GM18907 (cell line): ENCODE measurements around the gene RPL26.

Experiments used
- ATAC-seq: cut with Tn5 transposase; IDR thresholded peaks from one replicate; pipeline ENCODE4 v1.9.1; 2021; ENCODE audit warnings: mild to moderate bottlenecking, moderate library complexity; ENCODE audit not compliant: unreplicated experiment

RPL26 gene

GRCh38 chr17:8383143-8383822, at the start of gene RPL26:
Gene RPL26 (minus strand): TSS chr17:8383193. CDS start chr17:8382310, 883 bp downstream.
- ATAC-seq: peak; percentile 90

GRCh38 chr17:8430966-8431365, 48.0 kb upstream of the RPL26 start:
- no peak for ATAC-seq

DNA sequence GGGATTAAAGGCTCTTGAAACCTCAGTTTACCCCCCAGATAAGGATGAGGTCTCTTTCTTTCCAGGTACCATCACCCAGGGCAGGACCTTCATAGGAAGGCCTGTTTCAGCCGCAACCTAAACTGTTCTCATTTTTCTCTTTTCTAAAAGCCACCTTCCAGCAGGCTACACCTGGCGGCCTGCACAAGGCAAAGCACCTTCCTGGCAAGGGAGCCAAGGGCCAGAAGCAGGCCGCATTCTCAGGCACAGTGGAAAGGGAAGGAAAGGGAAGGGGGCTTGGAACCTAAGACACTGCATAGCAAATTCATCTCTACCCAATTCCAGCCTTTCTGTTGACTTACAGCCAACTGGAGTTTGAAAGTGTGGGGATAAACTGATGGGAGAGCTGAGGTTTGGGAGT, 43.8 kb upstream of the RPL26 start:
- ATAC-seq: no peak

- ATAC-seq: no peak
These were observed 43.2 kb upstream of the RPL26 start for GRCh38 chr17:8426094-8426720.

DNA sequence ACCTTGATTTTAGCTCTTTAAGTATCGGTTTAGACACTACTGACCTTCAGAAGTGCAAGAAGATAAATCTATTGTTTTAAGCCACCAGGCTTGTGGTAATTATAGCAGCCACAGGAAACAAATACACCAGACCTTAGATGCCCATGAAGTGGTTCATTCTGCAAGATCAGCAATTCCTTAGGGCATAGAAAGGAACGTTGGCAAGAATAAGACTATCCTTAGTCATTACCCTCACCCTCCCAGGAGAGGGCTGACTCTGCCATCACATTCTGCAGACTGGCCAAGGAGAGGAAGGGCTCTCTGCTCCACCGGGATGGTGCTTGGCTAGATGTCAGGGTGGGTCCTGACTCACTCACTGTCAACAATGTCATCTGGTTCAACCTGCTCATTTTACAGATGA, 38.6 kb upstream of the RPL26 start:
- no peak for ATAC-seq

- ATAC-seq: no peak
These were observed 37.3 kb upstream of the RPL26 start for GRCh38 chr17:8420041-8420934.

DNA sequence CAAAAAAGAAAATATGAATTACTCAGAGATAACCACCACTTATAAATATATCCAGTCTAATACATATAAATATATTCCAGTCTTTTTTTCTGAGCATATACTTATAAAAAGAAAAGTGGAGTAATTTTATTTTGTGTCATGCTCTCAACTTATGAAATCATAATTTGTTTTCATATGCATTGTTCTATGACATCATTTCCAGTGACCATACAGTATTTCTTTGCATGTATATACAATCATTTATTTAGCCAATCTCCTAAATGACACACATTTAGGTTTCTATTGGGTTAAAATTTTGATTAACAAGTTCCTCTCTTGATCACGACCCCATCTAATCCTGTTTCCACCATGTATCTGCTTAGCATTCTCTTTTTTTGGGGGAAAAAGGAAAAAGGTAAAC, 36.3 kb upstream of the RPL26 start:
- ATAC-seq: no peak

DNA sequence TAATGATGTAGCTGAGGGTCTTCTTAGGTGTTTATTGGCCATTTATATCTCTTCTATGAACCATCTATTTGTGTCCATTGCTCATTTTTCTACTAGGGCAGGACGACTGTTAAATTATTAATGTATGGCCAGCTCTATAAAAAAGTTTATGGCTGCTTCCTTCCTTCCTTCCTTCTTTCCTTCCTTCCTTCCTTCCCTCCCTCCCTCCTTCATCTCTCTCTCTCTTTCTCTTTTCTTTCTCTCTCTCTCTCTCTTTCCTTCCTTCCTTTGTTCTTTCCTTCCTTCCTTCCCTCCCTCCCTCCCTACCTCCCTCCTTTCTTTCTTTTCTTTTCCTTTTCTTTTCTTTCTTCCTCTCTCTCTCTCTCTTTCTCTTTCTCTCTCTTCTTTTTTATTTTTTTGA, 35.5 kb upstream of the RPL26 start:
- ATAC-seq: no peak

DNA sequence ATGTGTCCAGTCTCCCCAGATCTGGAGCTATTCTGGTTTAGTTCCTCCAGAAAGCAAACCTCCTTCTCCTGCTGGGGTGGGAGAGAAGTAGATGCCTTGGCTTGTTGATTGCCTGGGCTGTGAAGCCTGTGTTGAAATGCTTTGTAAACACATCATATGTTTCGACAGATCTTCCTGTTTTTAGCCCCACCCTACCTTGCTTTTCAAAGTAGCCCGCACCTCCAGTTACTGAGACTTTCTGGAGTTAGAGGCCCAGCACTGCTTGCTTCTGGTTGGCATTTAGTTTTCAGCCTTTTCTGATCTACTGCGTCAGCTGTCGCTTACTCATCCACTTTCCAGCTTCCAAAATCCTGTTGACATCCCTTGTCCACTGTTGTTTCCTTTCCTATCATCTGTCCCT, 34.8 kb upstream of the RPL26 start:
- ATAC-seq: no peak

- ATAC-seq: no peak
These were observed 30.9 kb upstream of the RPL26 start for GRCh38 chr17:8413938-8414337.

DNA sequence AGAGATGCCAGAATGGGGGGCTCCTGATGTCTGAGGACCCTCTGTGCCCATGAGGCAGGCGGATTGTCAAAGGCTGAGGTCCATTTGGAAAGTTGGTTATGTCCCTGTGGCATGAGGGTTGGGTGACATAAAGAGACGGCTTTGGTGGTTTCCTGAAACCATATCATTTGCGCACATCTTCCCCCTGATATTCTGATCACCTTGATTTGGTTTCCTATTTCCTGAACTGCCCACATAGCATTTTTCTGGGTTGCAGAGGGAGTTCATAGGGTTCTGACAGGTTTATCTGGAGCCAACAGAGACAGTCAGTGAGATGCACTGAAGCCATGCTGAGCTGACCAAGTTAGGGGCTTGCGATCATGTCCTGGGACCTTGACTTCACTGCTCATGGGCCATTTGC, 30.3 kb upstream of the RPL26 start:
- no peak for ATAC-seq

- no peak for ATAC-seq
These were observed 29.1 kb upstream of the RPL26 start for GRCh38 chr17:8412089-8412488.

GRCh38 chr17:8410883-8411238, 27.9 kb upstream of the RPL26 start:
- no peak for ATAC-seq

DNA sequence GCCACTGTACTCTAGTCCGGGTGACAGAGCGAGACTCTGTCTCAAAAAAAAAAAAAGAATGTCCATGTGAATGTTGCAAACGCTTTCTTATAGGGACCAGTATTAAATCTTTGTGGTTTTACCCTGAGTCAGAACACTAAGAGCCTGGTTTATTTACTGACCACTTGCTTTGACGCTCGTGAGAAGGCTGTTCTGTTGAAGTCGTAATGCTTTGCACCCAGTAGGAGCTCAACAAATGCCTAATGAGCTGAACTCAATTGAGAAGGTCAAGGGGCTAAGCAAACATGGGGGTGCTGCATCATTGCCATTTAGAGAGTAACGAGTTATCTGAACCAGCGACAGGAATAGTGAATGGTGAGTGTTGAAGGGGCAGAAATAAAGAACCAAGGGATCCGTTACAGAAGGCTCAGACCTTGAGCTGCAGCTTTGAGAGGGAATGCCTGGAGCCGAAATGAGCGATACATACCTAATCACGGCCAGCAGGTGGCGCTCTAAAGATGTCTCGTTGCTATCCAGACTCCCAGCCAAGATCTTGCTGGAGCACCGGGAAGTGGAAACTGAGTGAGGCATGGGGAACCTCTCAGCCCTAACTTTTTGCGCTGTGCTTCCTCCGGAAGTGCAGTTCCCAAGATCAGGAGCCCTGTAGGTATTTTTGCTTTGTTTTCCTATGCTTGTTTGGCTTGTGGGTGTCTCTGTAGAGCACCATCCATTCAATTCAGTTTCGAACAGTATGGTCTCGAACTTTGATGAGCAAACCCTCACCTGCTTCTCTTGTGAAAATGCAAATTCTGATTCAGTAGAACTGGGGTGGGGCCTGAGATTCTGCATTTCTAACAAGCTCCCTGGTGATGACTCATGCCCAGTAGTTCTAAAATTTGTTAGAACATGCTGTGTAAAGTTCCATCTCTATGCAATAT, 27.2 kb upstream of the RPL26 start:
- no peak for ATAC-seq

- no peak for ATAC-seq
These were observed 25.4 kb upstream of the RPL26 start for GRCh38 chr17:8408371-8408770.

DNA sequence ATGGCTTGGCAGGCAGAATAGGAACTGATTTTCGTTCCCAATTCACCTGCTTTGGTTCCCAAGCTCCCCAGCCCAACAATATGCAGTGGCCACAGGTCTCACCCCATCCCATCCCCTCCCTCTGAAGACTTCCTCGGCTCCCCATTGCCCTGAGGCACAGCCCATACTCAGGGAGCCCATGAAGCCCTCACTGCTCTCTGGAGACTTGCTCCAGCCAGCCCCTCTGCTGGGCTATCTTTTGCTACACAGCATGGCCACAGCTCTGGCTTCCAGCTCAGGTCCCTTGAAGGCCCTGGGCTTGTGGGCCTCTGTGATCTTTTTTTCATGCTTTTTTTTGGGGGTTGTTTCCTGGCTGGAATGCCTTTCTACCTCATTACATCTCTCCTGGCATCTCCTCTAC, 23.2 kb upstream of the RPL26 start:
- no peak for ATAC-seq

GRCh38 chr17:8405499-8406016, 22.6 kb upstream of the RPL26 start:
- ATAC-seq: no peak

DNA sequence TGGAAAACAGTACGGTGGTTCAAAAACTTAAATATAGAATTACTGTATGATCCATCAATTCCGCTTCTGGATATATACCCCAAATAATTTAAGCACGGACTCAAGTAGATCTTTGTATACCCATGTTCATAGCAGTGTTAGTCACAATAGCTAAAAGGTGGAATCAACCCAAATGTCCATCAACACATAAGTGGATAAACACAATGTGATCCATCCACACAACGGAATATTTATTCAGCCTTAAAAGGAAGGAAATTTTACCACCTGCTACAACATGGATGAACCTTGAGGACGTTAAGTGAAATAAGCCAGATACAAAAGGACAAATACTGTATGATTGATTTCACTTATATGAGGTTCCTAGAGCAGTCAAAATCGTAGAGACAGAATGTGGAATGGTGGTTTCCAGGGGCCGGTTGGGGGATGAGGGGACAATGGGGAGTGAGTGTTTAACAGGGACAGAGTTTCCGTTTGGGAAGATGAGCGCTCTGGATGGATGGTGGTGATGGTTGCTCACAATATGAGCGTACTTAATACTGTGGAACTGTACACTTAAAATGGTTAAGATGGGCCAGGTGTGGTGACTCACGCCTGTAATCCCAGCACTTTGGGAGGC, 20.0 kb upstream of the RPL26 start:
- ATAC-seq: no peak

DNA sequence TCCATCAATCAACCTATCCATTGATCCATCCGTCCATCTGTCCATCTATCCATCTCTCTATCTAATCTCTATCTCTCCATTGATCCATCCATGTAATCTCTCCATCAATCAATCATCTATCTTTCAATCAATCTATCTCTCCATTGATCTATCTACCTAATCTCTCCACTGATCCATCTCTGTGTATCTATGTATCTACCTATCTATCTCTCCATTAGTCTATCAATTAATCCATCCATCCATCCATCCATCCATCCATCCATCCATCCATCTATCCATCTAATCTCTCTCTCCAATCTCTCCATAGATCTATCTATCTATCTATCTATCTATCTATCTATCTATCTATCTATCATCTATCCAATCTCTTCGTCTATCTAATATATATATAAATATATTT, 18.1 kb upstream of the RPL26 start:
- no peak for ATAC-seq

- ATAC-seq: no peak
These were observed 16.0 kb upstream of the RPL26 start for GRCh38 chr17:8398980-8399379.
